Amniotic stem cell (primary cell): ENCODE measurements around the gene ROR2.
"Not testable (repeated sequence)": the region's sequence is repeated elsewhere in the genome, so short reads cannot be mapped to it uniquely, and the experiment has no call there.

Experiments used
- DNase-seq: peaks from one replicate; lab custom pipeline; 2025; lab: John Stamatoyannopoulos, UW

The ROR2 gene

GRCh38 chr9:91517332-91517731 lies 432.7 kb downstream of the ROR2 start:
- DNase-seq = not testable (repeated sequence)

- DNase-seq = no peak
These were observed 433.3 kb downstream of the ROR2 start for GRCh38 chr9:91516777-91517176.

- DNase-seq = no peak
These were observed 433.9 kb downstream of the ROR2 start for GRCh38 chr9:91516081-91516480.

GRCh38 chr9:91515074-91515687 lies 434.8 kb downstream of the ROR2 start:
- peak; percentile 29 for DNase-seq
